Colonic mucosa (tissue), 4 donors: ENCODE measurements around the gene MTMR12. TPM values are rescaled to one million over a fixed set of nuclear protein-coding genes. Genes with fewer than 3 reads are reported as not detected.
"Not testable (repeated sequence)": the region's sequence is repeated elsewhere in the genome, so short reads cannot be mapped to it uniquely, and the experiment has no call there.

Experiments
- DNase-seq: peaks from one replicate; pipeline ENCODE4 v3.0.0-alpha.2; 2020
- H3K27ac ChIP-seq: fragments of 200-600 bp; one replicate; pipeline ENCODE4 v1.8.0; 2021
- H3K27me3 ChIP-seq: fragments of 200-600 bp; one replicate; pipeline ENCODE4 v1.8.0; 2021
- H3K36me3 ChIP-seq: fragments of 200-600 bp; one replicate; pipeline ENCODE4 v1.8.0; 2021
- H3K4me1 ChIP-seq: fragments of 200-600 bp; one replicate; pipeline ENCODE4 v1.8.0; 2021; ENCODE audit warnings: mild to moderate bottlenecking
- H3K4me3 ChIP-seq: fragments of 200-600 bp; one replicate; pipeline ENCODE4 v1.8.0; 2021
- H3K9ac ChIP-seq, 2 donors: one replicate each; pipeline ENCODE4 v1.7.0; 2013; ENCODE audit warnings: control low read depth in 2 of 2, low read depth in 2 of 2, low read length in 2 of 2
- H3K9me3 ChIP-seq: fragments of 200-600 bp; one replicate; pipeline ENCODE4 v1.8.0; 2021
- CTCF ChIP-seq: fragments of 200-600 bp; IDR thresholded peaks from one replicate; pipeline ENCODE4 v1.8.0; 2022; ENCODE audit warnings: antibody characterized with exemption, mild to moderate bottlenecking
- intact Hi-C: fragments of 100-400 bp; cut with DNase I; formaldehyde crosslinking; loops from one replicate; pipeline ENCODE4 v1.14.1; 2022
- total RNA-seq, 2 donors: library from RNA; stranded (reverse); fragmentation: NEBNext Ultra II Directional in 1 of 2; extraction: Animal tissue kit (Norgen Biotek cat#: 25700) in 1 of 2; gene quantifications; one replicate each; pipeline ENCODE4 v1.2.1, GENCODE V29; 2021
- donor health status: healthy.
- donor health status: DM: no; HTN: no; CAD: no.
- donor health status: DM: no; HTN: no; CAD: no.

Gene MTMR12
- total RNA-seq, 2 donors from 2014 or later = 23.2 to 23.8 TPM

GRCh38 chr5:32325062-32325461 is 12.3 kb upstream of the MTMR12 start:
- no peak for TF ChIP-seq CTCF
- Histone ChIP-seq H3K9me3 (no peaks in the 10 kb centered on the region), H3K27ac (no peak overlapping the region), H3K4me3 (no peak overlapping the region), H3K27me3 (no peaks in the 10 kb centered on the region), H3K9ac (no peak overlapping the region), H3K36me3 (no peaks in the 10 kb centered on the region), H3K4me1 (peaks cover 4% of the 10 kb centered on the region)
- intact Hi-C loops = loop anchor here (5.0 to 10.0 kb wide), 2 partner anchors 93 to 210 kb away; no protein-coding TSS in a partner anchor
- no peak for DNase-seq

GRCh38 chr5:32323741-32324140 is 11.0 kb upstream of the MTMR12 start:
- Histone ChIP-seq H3K4me3 (no peak overlapping the region), H3K4me1 (no peaks in the 10 kb centered on the region), H3K9me3 (no peaks in the 10 kb centered on the region), H3K27me3 (no peaks in the 10 kb centered on the region), H3K9ac (no peak overlapping the region), H3K27ac (no peak overlapping the region), H3K36me3 (no peaks in the 10 kb centered on the region)
- intact Hi-C loops = loop anchor here (10.0 kb wide), 1 partner anchor 209 kb away; no protein-coding TSS in a partner anchor
- no peak for DNase-seq
- TF ChIP-seq CTCF = no peak

DNA sequence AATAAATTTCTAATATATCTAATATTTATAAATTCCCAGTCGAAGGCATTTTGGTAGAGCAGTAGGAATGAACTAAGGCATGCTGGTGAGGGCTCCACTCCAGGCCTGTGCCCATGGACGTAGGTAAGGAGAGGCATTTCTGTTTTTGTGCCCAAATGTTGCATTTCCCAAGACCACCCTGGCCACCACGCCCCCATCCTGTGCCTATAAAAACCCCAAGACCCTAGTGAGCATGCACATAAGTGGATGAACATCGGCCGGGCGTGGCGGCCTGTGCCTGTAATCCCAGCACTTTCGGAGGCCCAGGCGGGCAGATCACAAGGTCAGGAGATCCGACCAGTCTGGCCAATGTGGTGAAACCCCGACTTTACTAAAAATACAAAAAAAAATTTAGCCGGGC is 10.1 kb upstream of the MTMR12 start:
- intact Hi-C loops = loop anchor here (10.0 kb wide), 1 partner anchor 208 kb away; no protein-coding TSS in a partner anchor
- no peak for DNase-seq
- no peaks in the 10 kb centered on the region for H3K27me3 ChIP-seq
- no peak overlapping the region for H3K9ac ChIP-seq
- no peaks in the 10 kb centered on the region for H3K4me1 ChIP-seq
- H3K9me3 ChIP-seq = no peaks in the 10 kb centered on the region
- H3K36me3 ChIP-seq = no peaks in the 10 kb centered on the region
- no peak for TF ChIP-seq CTCF
- no peak overlapping the region for H3K27ac ChIP-seq
- no peak overlapping the region for H3K4me3 ChIP-seq

- H3K9me3 ChIP-seq, H3K4me3 ChIP-seq, H3K9ac ChIP-seq, H3K27ac ChIP-seq, H3K36me3 ChIP-seq, H3K27me3 ChIP-seq, DNase-seq, H3K4me1 ChIP-seq: not testable (repeated sequence)
- intact Hi-C loops = loop anchor here (10.0 kb wide), 1 partner anchor 207 kb away; no protein-coding TSS in a partner anchor
Measured at GRCh38 chr5:32321787-32322186, 9.0 kb upstream of the MTMR12 start.

DNA sequence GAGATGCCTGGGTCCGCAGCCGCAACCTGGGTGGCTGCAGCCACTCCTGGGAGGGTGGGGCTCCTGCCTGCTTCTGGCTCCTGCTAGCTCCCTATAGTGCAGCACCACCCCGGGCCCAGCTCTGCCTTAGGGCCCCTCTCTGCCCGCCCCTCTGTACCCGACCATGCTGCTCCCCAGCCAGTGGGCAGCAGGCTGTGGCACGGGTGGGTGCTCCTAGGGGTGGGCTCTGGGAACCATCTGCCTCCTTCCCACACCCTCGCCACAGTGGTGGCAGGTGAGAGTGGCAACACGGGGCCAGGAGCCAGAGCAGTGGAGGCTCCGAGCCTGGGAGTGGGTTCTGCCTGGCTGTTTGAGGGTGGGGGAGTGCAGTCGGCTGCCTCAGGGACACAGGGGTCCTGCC is 7.8 kb upstream of the MTMR12 start:
- Histone ChIP-seq H3K36me3 (no peaks in the 10 kb centered on the region), H3K9ac (no peak overlapping the region), H3K4me3 (no peak overlapping the region), H3K27ac (no peak overlapping the region), H3K4me1 (no peaks in the 10 kb centered on the region), H3K27me3 (no peaks in the 10 kb centered on the region), H3K9me3 (no peaks in the 10 kb centered on the region)
- intact Hi-C loops = loop anchor here (10.0 kb wide), 1 partner anchor 206 kb away; no protein-coding TSS in a partner anchor
- DNase-seq = peak; percentile 14
- TF ChIP-seq CTCF = no peak

DNA sequence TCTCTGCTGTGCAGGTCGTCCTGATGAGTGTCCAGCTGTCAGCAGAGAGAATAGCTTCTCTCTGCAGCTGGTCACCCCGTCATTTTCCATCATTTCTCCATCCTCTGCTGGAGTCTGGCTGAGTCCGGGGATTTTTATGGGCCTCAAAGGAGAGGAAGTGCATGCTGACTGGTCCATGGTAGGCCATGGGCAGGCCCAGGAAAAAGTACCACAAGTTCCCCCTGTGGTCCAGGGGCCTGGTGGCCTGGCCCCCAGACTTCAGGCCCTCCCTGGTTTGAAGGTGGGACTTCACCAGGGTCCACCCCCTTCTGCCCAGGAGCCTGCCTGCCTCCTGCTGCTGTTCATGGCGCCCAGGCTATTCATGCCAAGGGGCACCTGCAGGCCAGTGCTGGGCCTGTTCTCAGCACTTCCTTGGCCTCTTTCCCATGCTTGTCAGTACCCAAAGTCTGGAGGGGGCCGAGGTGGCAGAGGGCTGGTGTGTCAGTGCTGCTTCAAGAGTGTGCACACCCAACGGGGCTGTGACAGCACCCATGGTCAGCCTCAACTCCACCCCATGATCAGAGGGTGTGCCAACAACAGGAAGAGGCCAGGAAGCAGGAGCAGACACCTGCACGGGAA is 7.3 kb upstream of the MTMR12 start:
- intact Hi-C loops = loop anchor here (10.0 kb wide), 1 partner anchor 205 kb away; no protein-coding TSS in a partner anchor
- no peaks in the 10 kb centered on the region for H3K4me1 ChIP-seq

More for the DNA sequence above, 7.3 kb upstream of the MTMR12 start:
- no peaks in the 10 kb centered on the region for H3K36me3 ChIP-seq
- no peak overlapping the region for H3K4me3 ChIP-seq
- no peak for DNase-seq
- H3K27ac ChIP-seq = no peak overlapping the region
- TF ChIP-seq CTCF = no peak
- no peaks in the 10 kb centered on the region for H3K9me3 ChIP-seq
- no peak overlapping the region for H3K9ac ChIP-seq
- no peaks in the 10 kb centered on the region for H3K27me3 ChIP-seq
